ENCODE data around the gene LRRC75A. TPM values are rescaled to one million over a fixed set of nuclear protein-coding genes. Genes with fewer than 3 reads are reported as not detected.

LRRC75A gene
- polyA plus RNA-seq, 1 donor from 2014 or later: 0.53 TPM

DNA sequence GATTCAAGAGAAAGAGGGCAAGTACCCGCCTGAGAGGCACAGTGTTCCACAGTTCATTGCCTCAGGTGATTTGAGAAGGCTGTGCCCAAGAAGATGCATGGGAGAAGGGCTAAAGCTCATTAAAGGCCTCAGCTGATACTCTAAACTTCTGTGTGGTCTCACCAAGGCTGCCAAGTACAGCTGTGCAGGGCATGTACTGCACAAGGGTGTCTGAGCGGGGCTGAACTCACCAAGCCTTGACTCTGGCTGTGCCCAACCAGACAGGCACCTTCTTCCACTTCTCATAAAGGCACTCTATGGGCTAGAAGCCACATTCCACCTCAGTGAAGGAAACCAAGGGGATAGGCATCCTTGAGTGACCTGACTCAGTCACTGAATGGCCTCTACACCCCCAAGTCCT, 12.7 kb downstream of the LRRC75A start:
- H3K4me2 ChIP-seq (ENCODE audit: low read length): no peak overlapping the region
- H3K9me3 ChIP-seq (ENCODE audit: low read length): no peaks in the 10 kb centered on the region
- no peaks in the 10 kb centered on the region for H3K9me2 ChIP-seq (ENCODE audit: insufficient read depth, low read length)
- no peak overlapping the region for H2AFZ ChIP-seq (ENCODE audit: low read depth, low read length)
- H3K79me2 ChIP-seq (replicated peaks; ENCODE audit: insufficient read depth, low read length): no peaks in the 10 kb centered on the region
- no peaks in the 10 kb centered on the region for H3K27me3 ChIP-seq (ENCODE audit: insufficient read depth, low read depth, low read length)
- H4K20me1 ChIP-seq (ENCODE audit: insufficient read depth): no peaks in the 10 kb centered on the region
- TF ChIP-seq, protein P1, sequence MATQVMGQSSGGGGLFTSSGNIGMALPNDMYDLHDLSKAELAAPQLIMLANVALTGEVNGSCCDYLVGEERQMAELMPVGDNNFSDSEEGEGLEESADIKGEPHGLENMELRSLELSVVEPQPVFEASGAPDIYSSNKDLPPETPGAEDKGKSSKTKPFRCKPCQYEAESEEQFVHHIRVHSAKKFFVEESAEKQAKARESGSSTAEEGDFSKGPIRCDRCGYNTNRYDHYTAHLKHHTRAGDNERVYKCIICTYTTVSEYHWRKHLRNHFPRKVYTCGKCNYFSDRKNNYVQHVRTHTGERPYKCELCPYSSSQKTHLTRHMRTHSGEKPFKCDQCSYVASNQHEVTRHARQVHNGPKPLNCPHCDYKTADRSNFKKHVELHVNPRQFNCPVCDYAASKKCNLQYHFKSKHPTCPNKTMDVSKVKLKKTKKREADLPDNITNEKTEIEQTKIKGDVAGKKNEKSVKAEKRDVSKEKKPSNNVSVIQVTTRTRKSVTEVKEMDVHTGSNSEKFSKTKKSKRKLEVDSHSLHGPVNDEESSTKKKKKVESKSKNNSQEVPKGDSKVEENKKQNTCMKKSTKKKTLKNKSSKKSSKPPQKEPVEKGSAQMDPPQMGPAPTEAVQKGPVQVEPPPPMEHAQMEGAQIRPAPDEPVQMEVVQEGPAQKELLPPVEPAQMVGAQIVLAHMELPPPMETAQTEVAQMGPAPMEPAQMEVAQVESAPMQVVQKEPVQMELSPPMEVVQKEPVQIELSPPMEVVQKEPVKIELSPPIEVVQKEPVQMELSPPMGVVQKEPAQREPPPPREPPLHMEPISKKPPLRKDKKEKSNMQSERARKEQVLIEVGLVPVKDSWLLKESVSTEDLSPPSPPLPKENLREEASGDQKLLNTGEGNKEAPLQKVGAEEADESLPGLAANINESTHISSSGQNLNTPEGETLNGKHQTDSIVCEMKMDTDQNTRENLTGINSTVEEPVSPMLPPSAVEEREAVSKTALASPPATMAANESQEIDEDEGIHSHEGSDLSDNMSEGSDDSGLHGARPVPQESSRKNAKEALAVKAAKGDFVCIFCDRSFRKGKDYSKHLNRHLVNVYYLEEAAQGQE (IDR thresholded peaks at IDR 0.05; ENCODE audit: borderline replicate concordance): no peak
- TF ChIP-seq RAD21 (conservative IDR thresholded peaks at IDR 0.05): no peak
- TF ChIP-seq SMC3 (conservative IDR thresholded peaks at IDR 0.05; ENCODE audit: poor library complexity): no peak
- TF ChIP-seq MXI1 (conservative IDR thresholded peaks at IDR 0.05; ENCODE audit: poor library complexity, severe bottlenecking): no peak
- no peak for TF ChIP-seq TAF1 (IDR thresholded peaks at IDR 0.05; ENCODE audit: low read depth)
- no peak for TF ChIP-seq EZH2 (IDR thresholded peaks at IDR 0.05; ENCODE audit: borderline replicate concordance, insufficient read depth, low read length, poor library complexity, severe bottlenecking)
- no peak for TF ChIP-seq EP300 (conservative IDR thresholded peaks at IDR 0.05; ENCODE audit: poor library complexity, severe bottlenecking)
- TF ChIP-seq POLR2AphosphoS5 (IDR thresholded peaks at IDR 0.05): no peak
- TF ChIP-seq, protein P2, sequence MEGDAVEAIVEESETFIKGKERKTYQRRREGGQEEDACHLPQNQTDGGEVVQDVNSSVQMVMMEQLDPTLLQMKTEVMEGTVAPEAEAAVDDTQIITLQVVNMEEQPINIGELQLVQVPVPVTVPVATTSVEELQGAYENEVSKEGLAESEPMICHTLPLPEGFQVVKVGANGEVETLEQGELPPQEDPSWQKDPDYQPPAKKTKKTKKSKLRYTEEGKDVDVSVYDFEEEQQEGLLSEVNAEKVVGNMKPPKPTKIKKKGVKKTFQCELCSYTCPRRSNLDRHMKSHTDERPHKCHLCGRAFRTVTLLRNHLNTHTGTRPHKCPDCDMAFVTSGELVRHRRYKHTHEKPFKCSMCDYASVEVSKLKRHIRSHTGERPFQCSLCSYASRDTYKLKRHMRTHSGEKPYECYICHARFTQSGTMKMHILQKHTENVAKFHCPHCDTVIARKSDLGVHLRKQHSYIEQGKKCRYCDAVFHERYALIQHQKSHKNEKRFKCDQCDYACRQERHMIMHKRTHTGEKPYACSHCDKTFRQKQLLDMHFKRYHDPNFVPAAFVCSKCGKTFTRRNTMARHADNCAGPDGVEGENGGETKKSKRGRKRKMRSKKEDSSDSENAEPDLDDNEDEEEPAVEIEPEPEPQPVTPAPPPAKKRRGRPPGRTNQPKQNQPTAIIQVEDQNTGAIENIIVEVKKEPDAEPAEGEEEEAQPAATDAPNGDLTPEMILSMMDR (IDR thresholded peaks at IDR 0.05; ENCODE audit: poor library complexity, severe bottlenecking): no peak
- no peaks in the 10 kb centered on the region for H3K36me3 ChIP-seq (ENCODE audit: insufficient read depth, low read length)
- no peak overlapping the region for H3K9ac ChIP-seq (ENCODE audit: low read length)
- no peak overlapping the region for H3K4me3 ChIP-seq (ENCODE audit: low read length)
- no peaks in the 10 kb centered on the region for H3F3A ChIP-seq (ENCODE audit: insufficient read depth, low read length, poor library complexity, severe bottlenecking)
- H3K27ac ChIP-seq (ENCODE audit: low read length): no peak overlapping the region

DNA sequence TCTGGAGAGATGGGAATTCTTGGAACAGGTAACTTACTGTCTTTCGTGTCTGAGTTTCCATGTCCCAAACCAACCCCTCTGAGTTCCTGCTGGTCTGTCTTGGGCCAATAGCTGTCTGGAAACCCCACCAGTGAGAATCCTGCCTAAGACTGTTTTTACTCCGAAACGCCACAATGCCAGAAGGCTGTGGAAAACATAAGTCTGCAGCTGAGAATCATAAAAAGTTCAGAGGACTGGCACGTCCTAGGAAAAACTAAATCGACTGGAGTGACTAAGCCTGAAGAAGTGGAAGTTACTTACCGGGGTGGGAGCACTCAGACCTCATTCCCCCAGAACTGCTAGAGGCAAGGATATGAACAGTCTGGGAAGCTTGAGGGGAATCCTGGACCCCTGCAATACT, 13.3 kb downstream of the LRRC75A start:
- no peaks in the 10 kb centered on the region for H3K9me2 ChIP-seq (ENCODE audit: insufficient read depth, low read length)
- no peaks in the 10 kb centered on the region for H3K79me2 ChIP-seq (replicated peaks; ENCODE audit: insufficient read depth, low read length)
- no peak for TF ChIP-seq POLR2AphosphoS5 (IDR thresholded peaks at IDR 0.05)
- no peak for TF ChIP-seq EP300 (conservative IDR thresholded peaks at IDR 0.05; ENCODE audit: poor library complexity, severe bottlenecking)
- TF ChIP-seq, protein P2 (IDR thresholded peaks at IDR 0.05; ENCODE audit: poor library complexity, severe bottlenecking): no peak
- TF ChIP-seq RAD21 (conservative IDR thresholded peaks at IDR 0.05): no peak
- TF ChIP-seq EZH2 (IDR thresholded peaks at IDR 0.05; ENCODE audit: borderline replicate concordance, insufficient read depth, low read length, poor library complexity, severe bottlenecking): no peak
- TF ChIP-seq SMC3 (conservative IDR thresholded peaks at IDR 0.05; ENCODE audit: poor library complexity): no peak
- TF ChIP-seq, protein P1 (IDR thresholded peaks at IDR 0.05; ENCODE audit: borderline replicate concordance): no peak
- no peak for TF ChIP-seq TAF1 (IDR thresholded peaks at IDR 0.05; ENCODE audit: low read depth)
- no peak for TF ChIP-seq MXI1 (conservative IDR thresholded peaks at IDR 0.05; ENCODE audit: poor library complexity, severe bottlenecking)
- no peaks in the 10 kb centered on the region for H3K9me3 ChIP-seq (ENCODE audit: low read length)
- no peaks in the 10 kb centered on the region for H3K27me3 ChIP-seq (ENCODE audit: insufficient read depth, low read depth, low read length)
- H2AFZ ChIP-seq (ENCODE audit: low read depth, low read length): no peak overlapping the region
- H3F3A ChIP-seq (ENCODE audit: insufficient read depth, low read length, poor library complexity, severe bottlenecking): no peaks in the 10 kb centered on the region
- H3K36me3 ChIP-seq (ENCODE audit: insufficient read depth, low read length): no peaks in the 10 kb centered on the region
- H3K27ac ChIP-seq (ENCODE audit: low read length): no peak overlapping the region
- H3K9ac ChIP-seq (ENCODE audit: low read length): no peak overlapping the region
- no peak overlapping the region for H3K4me2 ChIP-seq (ENCODE audit: low read length)
- no peaks in the 10 kb centered on the region for H4K20me1 ChIP-seq (ENCODE audit: insufficient read depth)
- no peak overlapping the region for H3K4me3 ChIP-seq (ENCODE audit: low read length)
